ENCODE data around the gene MAST3.

MAST3 gene

DNA sequence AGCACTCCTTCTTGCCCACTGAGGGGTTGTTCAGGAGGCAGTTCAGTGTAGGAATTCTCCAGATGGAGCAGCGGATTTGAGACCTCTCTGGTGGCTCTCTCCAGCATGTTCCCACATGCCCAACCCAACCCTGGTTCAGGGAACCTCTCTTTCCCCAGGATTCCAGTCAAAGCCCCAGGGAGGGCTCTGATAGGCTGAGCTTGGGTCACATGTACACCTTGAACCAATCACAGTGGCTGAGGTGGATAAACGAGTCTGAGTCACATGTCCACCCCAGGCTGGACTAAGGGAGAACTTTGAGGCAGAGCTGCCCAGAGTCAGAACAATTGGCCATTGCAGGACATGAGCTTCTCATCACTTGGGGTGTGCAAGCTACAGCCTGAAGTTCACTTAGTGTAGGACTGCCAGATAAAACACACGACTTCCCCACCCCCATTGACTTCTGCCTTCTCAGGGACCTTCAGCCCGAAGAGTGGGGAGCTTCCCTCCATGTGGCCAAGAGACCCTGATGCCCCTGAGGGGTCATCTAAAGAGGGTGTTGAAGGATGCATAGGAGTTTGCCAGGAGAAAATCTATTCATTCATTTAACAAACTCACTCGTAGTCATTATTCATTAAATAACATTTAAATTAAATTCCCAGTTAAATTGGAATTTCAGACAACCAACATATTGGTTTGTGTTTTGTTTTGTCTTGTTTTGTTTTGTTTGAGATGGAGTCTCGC lies 4.0 kb upstream of the MAST3 start:
- TF ChIP-seq, protein P1, sequence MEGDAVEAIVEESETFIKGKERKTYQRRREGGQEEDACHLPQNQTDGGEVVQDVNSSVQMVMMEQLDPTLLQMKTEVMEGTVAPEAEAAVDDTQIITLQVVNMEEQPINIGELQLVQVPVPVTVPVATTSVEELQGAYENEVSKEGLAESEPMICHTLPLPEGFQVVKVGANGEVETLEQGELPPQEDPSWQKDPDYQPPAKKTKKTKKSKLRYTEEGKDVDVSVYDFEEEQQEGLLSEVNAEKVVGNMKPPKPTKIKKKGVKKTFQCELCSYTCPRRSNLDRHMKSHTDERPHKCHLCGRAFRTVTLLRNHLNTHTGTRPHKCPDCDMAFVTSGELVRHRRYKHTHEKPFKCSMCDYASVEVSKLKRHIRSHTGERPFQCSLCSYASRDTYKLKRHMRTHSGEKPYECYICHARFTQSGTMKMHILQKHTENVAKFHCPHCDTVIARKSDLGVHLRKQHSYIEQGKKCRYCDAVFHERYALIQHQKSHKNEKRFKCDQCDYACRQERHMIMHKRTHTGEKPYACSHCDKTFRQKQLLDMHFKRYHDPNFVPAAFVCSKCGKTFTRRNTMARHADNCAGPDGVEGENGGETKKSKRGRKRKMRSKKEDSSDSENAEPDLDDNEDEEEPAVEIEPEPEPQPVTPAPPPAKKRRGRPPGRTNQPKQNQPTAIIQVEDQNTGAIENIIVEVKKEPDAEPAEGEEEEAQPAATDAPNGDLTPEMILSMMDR (IDR thresholded peaks at IDR 0.05; ENCODE audit: low read depth, low read length) = no peak
- H3K4me3 ChIP-seq (ENCODE audit: low read depth, low read length) = no peak overlapping the region

DNA sequence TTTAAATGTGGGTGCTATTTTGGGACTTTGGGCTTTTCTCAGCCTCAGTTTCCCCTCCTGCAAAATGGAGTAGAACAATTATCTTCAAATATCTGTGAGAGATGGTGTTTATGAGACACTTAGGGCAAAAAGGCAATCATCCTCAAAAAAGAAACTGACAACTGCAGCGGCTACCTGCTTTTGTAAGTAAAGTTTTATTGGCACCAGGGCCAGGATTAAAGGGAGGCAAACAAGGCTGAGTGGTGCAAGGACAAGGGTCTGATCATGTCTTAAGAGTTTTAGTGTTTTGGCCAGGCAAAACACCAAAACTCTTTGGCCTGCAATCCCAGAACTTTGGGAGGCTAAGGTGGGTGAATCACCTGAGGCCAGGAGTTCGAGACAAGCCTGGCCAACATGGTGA lies 1.3 kb upstream of the MAST3 start:
- H3K4me3 ChIP-seq (ENCODE audit: low read depth, low read length) = no peak overlapping the region
- TF ChIP-seq, protein P1 (IDR thresholded peaks at IDR 0.05; ENCODE audit: low read depth, low read length) = no peak

DNA sequence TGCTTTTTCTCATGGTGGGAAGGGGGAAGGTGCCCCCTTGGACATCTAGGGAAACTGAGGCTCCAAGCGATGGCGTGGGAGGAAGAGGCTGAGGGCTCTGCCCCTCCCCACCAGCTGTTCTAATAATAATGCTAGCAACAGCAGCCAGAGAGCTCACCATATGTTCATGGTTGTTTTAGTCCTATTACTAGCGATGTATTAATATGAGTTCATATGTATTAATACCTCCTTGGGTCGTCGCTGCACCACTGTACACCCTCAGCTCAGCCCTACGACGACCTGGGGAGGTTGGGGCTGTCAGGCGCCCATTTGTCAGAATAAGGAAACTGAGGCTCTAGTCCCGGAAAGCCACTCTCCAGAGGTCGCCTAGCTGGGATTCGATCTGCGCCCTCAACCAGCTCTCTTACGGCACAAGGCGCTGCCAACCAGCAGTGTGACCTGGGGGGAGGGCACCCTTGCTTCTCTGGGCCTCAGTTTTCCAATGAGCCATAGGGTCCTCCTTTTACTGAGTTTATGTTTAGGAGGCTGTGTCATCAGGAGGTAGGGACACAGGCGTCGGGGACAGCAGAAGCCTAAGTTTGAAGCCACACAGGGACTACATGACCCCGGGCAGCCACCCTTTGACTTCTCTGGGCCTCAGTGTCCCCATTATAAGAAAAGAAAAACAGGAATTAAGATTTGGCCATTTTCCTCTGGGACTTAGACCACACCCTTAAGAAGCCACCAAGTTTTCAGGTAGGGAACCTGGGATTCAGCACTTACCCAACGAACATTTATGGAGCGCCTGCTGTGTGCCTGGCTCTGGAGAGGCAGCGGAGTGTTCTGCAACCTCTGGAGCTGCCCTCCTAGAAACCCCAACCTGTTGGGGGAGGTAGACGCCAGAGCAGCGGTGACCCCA lies 664 bp downstream of the MAST3 start:
- TF ChIP-seq, protein P1 (IDR thresholded peaks at IDR 0.05; ENCODE audit: low read depth, low read length) = no peak
- peak overlapping the region; percentile 48 for H3K4me3 ChIP-seq (ENCODE audit: low read depth, low read length)

DNA sequence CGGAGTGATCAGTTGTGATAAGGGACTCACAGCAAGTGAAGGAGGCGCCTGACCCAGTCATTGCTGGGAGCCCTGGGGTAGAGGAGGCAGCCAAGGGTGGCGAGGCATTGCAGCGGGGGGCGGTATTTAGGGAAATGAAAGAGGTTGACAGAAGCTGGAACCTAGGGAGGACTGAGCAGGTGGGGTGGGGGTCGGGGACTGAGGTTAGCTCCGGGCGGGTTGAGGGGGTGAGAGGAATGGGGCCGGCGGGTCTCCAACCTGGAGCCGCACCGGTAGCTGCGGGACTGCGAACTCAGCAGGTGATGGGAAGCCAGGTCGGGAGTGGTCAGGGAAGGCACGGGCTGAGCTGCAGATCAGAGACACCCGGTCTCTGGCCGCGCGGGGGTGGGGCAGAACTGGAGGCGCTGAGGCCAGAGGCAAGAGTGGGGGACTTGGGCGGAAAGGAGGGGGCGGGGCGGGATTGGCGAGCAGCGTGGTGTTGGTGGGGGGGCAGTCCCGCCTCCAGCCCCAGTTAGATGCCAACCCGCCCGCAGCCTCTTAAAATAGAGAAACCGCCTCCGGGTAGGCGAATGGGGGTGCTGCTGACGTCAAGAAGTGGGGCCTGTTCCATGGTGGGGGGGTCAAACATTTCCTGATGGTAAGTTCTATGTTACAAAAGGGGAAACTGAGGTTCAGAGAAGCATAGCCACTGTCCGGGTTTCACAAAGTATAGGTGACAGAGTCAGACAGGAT lies 1.5 kb downstream of the MAST3 start:
- TF ChIP-seq, protein P1 (IDR thresholded peaks at IDR 0.05; ENCODE audit: low read depth, low read length) = no peak
- H3K4me3 ChIP-seq (ENCODE audit: low read depth, low read length) = no peak overlapping the region

DNA sequence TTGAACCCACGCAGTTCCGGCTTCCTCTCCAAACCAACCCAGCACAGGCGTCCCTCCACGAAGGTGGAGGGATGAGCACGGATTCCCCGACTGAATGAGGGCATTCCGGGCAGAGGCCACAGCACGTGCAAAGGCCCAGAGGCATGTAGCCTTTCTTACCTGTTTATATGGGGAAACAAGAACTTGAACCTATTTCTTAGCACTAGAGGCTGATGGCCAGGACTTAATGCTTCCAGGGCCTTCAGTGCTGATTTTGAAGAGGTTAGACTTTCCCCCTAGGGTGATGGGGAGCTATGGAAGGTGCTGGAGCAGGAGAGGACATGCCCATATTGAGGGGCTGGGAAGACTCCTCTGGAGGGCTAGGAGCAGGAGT lies 2.0 kb downstream of the MAST3 start:
- no peak overlapping the region for H3K4me3 ChIP-seq (ENCODE audit: low read depth, low read length)
- TF ChIP-seq, protein P1 (IDR thresholded peaks at IDR 0.05; ENCODE audit: low read depth, low read length) = no peak

DNA sequence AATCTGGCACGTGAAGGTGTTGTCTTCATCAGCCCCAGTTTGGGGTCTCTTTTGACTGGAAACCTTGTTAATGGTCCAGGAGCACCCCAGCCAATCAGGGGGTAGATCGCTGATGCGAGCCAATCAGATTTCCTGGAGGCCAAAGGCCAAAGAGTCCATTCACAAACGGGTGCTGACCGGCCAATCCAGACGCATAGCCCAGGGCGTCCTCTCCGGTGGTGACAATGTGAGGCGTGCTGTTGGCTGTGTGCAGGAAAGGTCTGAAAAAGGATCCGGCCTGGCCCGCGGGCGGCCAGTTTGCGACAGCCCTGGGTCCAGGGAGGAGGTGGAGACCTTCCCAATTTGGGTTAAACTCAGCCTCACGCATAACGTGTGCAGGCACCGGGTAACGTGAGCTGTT lies 3.1 kb downstream of the MAST3 start:
- H3K4me3 ChIP-seq (ENCODE audit: low read depth, low read length) = no peak overlapping the region
- TF ChIP-seq, protein P1 (IDR thresholded peaks at IDR 0.05; ENCODE audit: low read depth, low read length) = no peak
